Myocyte (in vitro differentiated cells): Measurements from ENCODE around the gene UBR3. TPM values are rescaled to one million over a fixed set of nuclear protein-coding genes. Genes with fewer than 3 reads are reported as not detected.

Source experiments
- DNase-seq: peaks from one replicate; pipeline ENCODE4 v3.0.0-alpha.2; 2012; ENCODE audit warnings: low read depth
- total RNA-seq: library from RNA; depleted of rRNA; stranded (reverse); fragments of >200 nt; gene quantifications from 2 replicates; pipeline ENCODE4 v1.2.3, GENCODE V29; 2014

UBR3 gene
- total RNA-seq, 1 donor from 2014 or later, result 59.6 TPM

- no peak for DNase-seq
Observed at GRCh38 chr2:169994752-169995151, 167.5 kb downstream of the UBR3 start.

- DNase-seq, result no peak
Observed at GRCh38 chr2:169997140-169997887, 170.1 kb downstream of the UBR3 start.

- peak; percentile 47 for DNase-seq
Observed at GRCh38 chr2:169999054-169999453, 171.8 kb downstream of the UBR3 start.

- DNase-seq, result no peak
Observed at GRCh38 chr2:170002096-170002495, 174.8 kb downstream of the UBR3 start.

- DNase-seq, result no peak
Observed at GRCh38 chr2:170005702-170006101, 178.4 kb downstream of the UBR3 start.

GRCh38 chr2:170006587-170007325, 179.5 kb downstream of the UBR3 start:
- no peak for DNase-seq

GRCh38 chr2:170009209-170009608, 182.0 kb downstream of the UBR3 start:
- no peak for DNase-seq

GRCh38 chr2:170012773-170013172, 185.5 kb downstream of the UBR3 start:
- DNase-seq, result no peak

GRCh38 chr2:170013802-170014551, 186.7 kb downstream of the UBR3 start:
- no peak for DNase-seq

GRCh38 chr2:170014769-170015168, 187.5 kb downstream of the UBR3 start:
- no peak for DNase-seq

- DNase-seq, result no peak
Observed at GRCh38 chr2:170017860-170018532, 190.7 kb downstream of the UBR3 start.

- no peak for DNase-seq
Observed at GRCh38 chr2:170019060-170019805, 192.0 kb downstream of the UBR3 start.

- no peak for DNase-seq
Observed at GRCh38 chr2:170020777-170021176, 193.5 kb downstream of the UBR3 start.

- DNase-seq, result peak; percentile 87
Observed at GRCh38 chr2:170022692-170023091, 195.4 kb downstream of the UBR3 start.

GRCh38 chr2:170024721-170025120, 197.5 kb downstream of the UBR3 start:
- no peak for DNase-seq

- DNase-seq, result no peak
Observed at GRCh38 chr2:170025223-170025622, 198.0 kb downstream of the UBR3 start.

GRCh38 chr2:170026361-170026760, 199.1 kb downstream of the UBR3 start:
- DNase-seq, result no peak

GRCh38 chr2:170029551-170029950, 202.3 kb downstream of the UBR3 start:
- DNase-seq, result no peak

- DNase-seq, result no peak
Observed at GRCh38 chr2:170030040-170030439, 202.8 kb downstream of the UBR3 start.

GRCh38 chr2:170031288-170031687, 204.0 kb downstream of the UBR3 start:
- DNase-seq, result no peak

- no peak for DNase-seq
Observed at GRCh38 chr2:170034596-170034995, 207.3 kb downstream of the UBR3 start.
